GM08714 (cell line): ENCODE data around the gene DMRTC2.

Experiments
- H3K4me3 ChIP-seq: fragments of 200-500 bp; sonication (Bioruptor generic); 2 replicates; pipeline ENCODE4 v1.5.1; 2014; ENCODE audit warnings: mild to moderate bottlenecking, low read length, inconsistent platforms
- ZNF274 ChIP-seq: IDR thresholded peaks from 2 replicates; pipeline ENCODE4 v1.6.1; 2012; ENCODE audit warnings: mild to moderate bottlenecking, low read depth, low read length

The DMRTC2 gene

GRCh38 chr19:41883821-41884733, 39.2 kb downstream of the DMRTC2 start:
- peak overlapping the region; percentile 95 for H3K4me3 ChIP-seq
- no peak for TF ChIP-seq ZNF274

DNA sequence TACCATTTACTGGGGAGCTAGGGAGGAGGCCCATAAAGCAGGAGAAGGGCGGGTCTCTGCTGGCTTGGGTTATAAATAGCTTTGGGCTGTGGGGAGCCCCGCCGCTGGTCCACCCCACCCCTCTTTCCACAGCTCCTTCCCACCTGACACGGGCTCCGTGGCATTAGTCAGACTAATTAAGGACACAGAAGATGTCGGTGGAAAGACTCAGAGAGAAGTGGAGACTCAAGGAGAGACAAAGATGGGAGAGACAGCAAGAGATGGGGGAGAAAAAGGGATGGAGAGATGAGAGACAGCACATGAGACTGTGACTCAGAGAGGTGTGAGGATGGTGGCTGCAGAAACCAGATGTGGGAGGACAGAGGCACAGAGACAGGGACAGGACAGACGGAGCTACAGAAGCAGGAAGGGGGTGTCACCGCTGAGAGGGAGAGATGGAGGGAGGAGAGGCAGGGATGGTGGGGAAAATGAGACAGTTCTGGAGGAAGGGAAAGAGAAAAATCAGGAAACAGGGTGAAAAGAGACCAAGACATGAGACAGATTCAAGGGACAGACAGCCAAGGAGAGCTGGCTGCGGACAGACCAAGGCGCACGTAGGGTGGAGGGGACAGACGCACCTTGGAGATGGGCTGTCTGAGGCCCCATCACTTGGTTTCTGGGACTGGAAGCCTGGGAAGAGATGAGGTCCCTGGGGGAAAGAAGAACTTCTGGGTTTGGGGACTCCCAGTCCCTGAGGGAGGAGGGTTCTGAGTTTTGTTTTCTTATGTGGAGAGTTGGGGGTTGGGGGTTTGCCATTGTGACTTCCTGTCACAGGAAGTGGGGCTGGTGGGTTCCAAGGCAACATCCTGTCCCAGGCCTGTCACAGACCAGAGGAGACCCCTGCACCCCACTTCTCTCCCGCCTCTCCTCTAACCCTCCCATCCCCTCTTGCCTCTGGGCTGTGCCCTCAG, 42.2 kb downstream of the DMRTC2 start:
- H3K4me3 ChIP-seq: peak overlapping the region; percentile 60; the same call in 1 of the 2 replicates
- no peak for TF ChIP-seq ZNF274

- peak overlapping the region; percentile 60; the same call in 1 of the 2 replicates for H3K4me3 ChIP-seq
Measured at GRCh38 chr19:41887711-41888382, 43.0 kb downstream of the DMRTC2 start.

GRCh38 chr19:41888926-41889325, 44.1 kb downstream of the DMRTC2 start:
- no peak for TF ChIP-seq ZNF274
- no peak overlapping the region for H3K4me3 ChIP-seq

More at GRCh38 chr19:41887711-41888382, 43.0 kb downstream of the DMRTC2 start:
- no peak for TF ChIP-seq ZNF274

DNA sequence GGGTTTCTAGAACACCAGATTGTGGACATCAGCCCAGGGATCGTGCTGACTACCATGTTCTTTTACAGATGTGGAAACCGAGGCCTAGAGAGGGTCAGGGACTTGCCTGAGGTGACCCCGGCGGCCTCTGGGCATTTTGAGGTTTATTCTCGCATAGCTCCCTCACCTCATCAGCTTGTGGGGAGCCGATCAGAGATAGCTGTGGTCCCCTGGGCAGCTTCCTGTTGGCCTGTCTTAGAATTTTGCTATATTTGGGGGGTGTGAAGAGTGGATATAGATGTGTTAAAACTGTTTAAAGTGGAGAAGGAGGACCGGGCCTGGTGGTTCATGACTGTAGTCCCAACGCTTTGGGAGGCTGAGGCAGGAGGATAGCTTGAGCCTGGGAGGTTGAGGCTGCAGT, 45.1 kb downstream of the DMRTC2 start:
- no peak for TF ChIP-seq ZNF274
- no peak overlapping the region for H3K4me3 ChIP-seq

- TF ChIP-seq ZNF274: no peak
- no peak overlapping the region for H3K4me3 ChIP-seq
Measured at GRCh38 chr19:41890936-41891335, 46.1 kb downstream of the DMRTC2 start.

DNA sequence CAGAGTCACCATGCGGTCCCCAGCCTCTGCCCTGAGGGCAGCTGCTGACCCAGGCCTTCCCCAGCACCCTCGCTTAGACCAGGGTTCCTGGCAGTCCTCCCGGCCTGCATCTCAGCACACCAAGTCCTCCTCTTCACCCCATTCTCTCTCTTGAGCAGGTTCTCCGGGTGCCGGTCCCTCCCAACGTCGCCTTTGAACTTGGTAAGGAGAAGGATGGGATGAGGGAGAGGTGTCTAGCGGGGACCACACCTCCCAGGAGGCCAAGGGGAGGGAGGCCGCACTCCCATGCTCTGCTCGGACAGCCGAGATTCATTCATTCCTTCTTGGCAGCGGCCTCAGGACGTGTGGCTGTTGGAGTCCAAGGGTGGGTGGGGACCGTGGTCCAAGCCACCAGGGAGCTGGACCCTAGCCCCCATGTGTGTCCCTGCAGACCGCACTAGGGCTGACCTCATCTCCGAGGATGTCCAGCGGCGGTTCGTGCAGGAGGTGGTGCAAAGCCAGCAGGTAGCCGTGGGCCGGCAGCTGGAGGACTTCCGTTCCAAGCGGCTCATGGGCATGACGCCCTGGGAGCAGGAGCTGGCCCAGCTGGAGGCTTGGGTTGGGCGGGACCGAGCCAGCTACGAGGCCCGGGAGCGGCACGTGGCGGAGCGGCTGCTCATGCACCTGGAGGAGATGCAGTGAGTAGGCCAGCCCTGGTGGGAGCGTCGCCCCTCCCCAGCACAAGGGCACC, 47.5 kb downstream of the DMRTC2 start:
- TF ChIP-seq ZNF274: no peak
- H3K4me3 ChIP-seq: no peak overlapping the region

GRCh38 chr19:41893899-41894298, 49.1 kb downstream of the DMRTC2 start:
- TF ChIP-seq ZNF274: no peak
- no peak overlapping the region for H3K4me3 ChIP-seq

DNA sequence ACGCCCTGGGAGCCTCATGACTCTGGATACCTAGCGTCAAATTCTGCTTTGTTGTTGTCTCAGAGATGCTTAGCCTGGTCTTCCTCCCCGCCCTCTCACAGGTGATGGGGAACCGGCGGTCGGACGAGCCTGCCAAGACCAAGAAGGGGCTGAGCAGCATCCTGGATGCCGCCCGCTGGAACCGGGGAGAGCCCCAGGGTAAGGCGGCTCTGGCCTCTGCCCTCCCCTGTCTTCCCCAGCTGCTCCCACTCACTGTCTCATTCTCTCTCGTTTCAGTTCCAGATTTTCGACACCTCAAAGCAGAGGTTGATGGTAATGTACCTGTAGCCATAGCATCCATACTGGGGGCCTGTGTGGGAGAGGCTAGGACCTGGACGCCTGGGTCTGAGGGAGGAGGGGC, 49.5 kb downstream of the DMRTC2 start:
- no peak for TF ChIP-seq ZNF274
- H3K4me3 ChIP-seq: no peak overlapping the region

DNA sequence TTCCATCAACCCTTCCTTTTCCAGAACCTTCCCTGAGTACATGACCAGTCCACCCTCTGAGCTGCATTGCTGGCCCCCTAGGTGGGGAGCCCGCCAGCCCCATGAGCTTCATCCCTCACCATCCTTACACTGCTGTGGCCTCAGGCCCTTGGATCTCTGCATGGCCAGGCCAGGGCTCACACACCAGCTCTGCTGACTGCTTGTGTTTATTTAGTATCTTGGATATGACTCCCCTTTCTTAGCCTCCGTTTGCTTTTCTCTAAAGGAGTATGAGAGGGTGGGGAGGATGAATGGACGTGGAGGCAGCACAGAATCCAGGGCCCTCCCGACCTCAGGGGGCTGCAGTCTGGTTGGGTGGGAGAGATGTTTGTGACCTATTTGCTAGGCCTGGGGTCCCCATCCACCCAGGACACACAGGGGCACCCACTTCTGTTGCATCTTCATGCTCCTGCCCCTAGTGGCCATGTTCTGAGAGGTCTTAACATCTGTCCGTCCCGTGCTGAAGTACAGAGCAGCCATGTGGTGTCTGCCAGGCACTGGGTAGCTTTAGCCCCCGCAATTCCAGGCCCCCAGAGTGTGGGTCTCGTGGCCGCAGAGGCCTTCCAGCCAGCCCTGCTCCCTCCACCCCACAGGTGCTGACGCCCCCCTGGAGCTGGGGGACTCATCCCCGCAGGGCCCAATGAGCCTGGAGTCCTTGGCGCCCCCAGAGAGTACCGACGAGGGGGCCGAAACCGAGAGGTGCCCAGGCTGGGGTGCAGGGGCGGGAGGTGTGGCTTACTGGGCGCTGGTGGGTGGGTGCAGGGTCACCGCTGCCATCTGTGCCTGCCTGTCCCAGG, 51.1 kb downstream of the DMRTC2 start:
- no peak for TF ChIP-seq ZNF274
- H3K4me3 ChIP-seq: no peak overlapping the region

DNA sequence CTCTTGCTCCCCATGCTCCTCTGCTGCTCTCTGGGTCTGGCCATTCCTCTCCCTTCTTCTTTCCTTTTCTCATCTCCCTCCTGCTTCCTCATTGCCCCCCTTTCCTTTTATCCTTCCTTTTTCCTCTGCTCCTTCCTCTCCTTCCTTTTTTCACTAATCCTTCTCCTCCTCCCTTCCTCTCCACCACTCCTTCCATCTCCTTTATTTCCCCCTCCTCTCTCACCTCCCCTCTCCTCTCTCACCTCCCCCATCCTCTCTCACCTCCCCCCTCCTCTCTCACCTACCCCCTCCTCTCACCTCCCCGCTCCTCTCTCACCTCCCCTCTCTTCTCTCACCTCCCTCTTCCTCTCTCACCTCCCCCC, 51.7 kb downstream of the DMRTC2 start:
- no peak overlapping the region for H3K4me3 ChIP-seq
- TF ChIP-seq ZNF274: no peak

- no peak for TF ChIP-seq ZNF274
- no peak overlapping the region for H3K4me3 ChIP-seq
Measured at GRCh38 chr19:41897181-41897580, 52.3 kb downstream of the DMRTC2 start.

GRCh38 chr19:41897820-41898219, 53.0 kb downstream of the DMRTC2 start:
- no peak overlapping the region for H3K4me3 ChIP-seq

More at GRCh38 chr19:41897820-41898219, 53.0 kb downstream of the DMRTC2 start:
- no peak for TF ChIP-seq ZNF274
